Transverse colon (tissue), 4 donors: Measurements from ENCODE around the gene BANP.
"Not testable (repeated sequence)": the region's sequence is repeated elsewhere in the genome, so short reads cannot be mapped to it uniquely, and the experiment has no call there.

Experiments used
- POLR2A ChIP-seq: fragments of 450-650 bp; IDR thresholded peaks from one replicate; pipeline ENCODE4 v1.6.1; 2016; ENCODE audit warnings: antibody characterized with exemption, mild to moderate bottlenecking, moderate library complexity
- POLR2AphosphoS5 ChIP-seq, 3 donors: sonication (generic); formaldehyde crosslinking; IDR thresholded peaks; one replicate each; pipeline ENCODE4 v1.6.1; 2016; ENCODE audit warnings: antibody characterized with exemption in 3 of 3
- TF ChIP-seq, protein P1 (sequence below), 5 experiments: fragments of 200-600 bp in 3 of 5; fragments of 450-650 bp in 2 of 5; sonication (generic) in 3 of 5; IDR thresholded peaks; 1 replicate in 2 of 5; 2 replicates in 3 of 5; pipeline ENCODE4 v1.5.1; 2016 to 2017; ENCODE audit warnings: antibody characterized with exemption in 5 of 5, inconsistent platforms in 3 of 5, mild to moderate bottlenecking in 2 of 5, moderate library complexity in 1 of 5

DNA sequence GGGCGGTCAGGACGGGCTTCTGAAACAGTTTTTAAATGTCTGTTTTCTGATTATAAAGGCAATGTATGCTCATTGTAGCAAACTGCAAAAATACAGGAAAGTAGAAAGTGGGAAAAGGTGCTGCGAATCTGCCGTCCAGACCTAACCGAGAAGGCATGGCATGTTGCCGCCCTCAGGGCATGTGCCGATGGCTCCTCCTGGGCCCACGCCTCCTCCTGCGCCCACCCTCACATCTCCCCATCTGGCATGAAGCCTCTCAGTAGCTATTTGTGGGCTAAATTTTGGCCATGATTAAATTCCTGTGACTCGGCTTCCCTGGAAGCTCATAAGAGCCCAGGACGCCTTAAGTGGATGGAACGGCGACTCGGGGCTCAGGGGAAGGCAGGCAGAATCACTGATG, 148.7 kb downstream of the BANP start:
- TF ChIP-seq, protein P1, sequence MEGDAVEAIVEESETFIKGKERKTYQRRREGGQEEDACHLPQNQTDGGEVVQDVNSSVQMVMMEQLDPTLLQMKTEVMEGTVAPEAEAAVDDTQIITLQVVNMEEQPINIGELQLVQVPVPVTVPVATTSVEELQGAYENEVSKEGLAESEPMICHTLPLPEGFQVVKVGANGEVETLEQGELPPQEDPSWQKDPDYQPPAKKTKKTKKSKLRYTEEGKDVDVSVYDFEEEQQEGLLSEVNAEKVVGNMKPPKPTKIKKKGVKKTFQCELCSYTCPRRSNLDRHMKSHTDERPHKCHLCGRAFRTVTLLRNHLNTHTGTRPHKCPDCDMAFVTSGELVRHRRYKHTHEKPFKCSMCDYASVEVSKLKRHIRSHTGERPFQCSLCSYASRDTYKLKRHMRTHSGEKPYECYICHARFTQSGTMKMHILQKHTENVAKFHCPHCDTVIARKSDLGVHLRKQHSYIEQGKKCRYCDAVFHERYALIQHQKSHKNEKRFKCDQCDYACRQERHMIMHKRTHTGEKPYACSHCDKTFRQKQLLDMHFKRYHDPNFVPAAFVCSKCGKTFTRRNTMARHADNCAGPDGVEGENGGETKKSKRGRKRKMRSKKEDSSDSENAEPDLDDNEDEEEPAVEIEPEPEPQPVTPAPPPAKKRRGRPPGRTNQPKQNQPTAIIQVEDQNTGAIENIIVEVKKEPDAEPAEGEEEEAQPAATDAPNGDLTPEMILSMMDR (IDR thresholded peaks at IDR 0.05) = not testable (repeated sequence)
- not testable (repeated sequence) for TF ChIP-seq POLR2AphosphoS5 (IDR thresholded peaks at IDR 0.05); POLR2A
